Jurkat, Clone E6-1 (cell line): ENCODE data around the gene GDI2. TPM values are rescaled to one million over a fixed set of nuclear protein-coding genes. Genes with fewer than 3 reads are reported as not detected.
A peak's percentile ranks its signal among the peaks of the same experiment; 100 is the strongest.
"Not testable (repeated sequence)": the region's sequence is repeated elsewhere in the genome, so short reads cannot be mapped to it uniquely, and the experiment has no call there.

Source experiments
- DNase-seq: peaks from one replicate; pipeline ENCODE4 v3.0.0-alpha.2; 2011; ENCODE audit warnings: low read depth, low spot score
- H3K4me3 ChIP-seq: 2 replicates; pipeline ENCODE4 v1.5.1; 2011; ENCODE audit warnings: mild to moderate bottlenecking, low read length, control low read depth, moderate library complexity
- polyA plus RNA-seq: library from polyadenylated mRNA; unstranded; fragments of >200 nt; gene quantifications from one replicate; pipeline ENCODE4 v1.2.1, GENCODE V29; 2012; ENCODE audit warnings: missing spikeins; ENCODE audit not compliant: insufficient read length, insufficient read depth

GDI2 gene
- 261 TPM for polyA plus RNA-seq

DNA sequence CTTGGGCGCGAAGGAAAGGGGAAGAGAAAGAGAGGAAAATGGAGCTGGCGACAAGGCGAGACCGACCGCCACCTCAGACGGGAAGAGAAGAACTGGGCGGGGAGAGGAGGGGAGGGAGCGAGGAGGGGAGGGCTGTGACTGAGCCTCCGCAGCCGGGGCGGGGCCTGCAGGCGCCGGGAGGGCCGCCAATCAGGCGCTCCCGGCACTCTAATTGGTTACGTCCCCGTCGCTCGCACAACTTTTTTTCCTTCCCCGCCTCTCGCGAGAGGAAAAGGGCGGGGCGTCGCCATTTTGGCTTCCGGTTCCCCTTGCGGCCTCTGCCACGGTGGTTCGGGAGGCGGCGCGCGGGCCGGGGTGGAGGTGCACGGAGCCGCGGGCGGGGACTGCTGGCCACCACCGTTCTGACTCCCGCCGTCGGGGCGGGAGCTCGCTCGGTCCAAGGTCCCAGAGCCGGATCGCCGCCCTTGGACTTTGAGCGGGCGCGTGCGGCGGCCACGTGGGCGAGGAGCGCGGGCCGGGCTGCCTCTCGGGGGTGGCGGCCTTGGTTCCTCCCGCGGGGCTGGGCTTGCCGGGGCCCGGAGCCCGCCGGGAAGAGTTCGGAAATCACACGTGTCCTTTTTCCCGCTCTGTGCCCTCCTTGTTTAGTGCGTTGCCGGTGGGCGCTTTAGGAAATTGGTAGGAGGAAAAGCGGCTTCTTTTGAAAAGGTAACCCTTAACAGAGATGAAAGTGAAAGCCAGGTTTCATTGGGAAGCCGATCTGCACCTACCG, at the start of gene GDI2:
Gene GDI2 (minus strand): TSS at position 94 of the 769 bp plus-strand sequence. CDS start 176 bp downstream, outside the sequence.
- peak within 1 kb of the TSS; percentile 88 for H3K4me3 ChIP-seq
- DNase-seq: peak; percentile 94

DNA sequence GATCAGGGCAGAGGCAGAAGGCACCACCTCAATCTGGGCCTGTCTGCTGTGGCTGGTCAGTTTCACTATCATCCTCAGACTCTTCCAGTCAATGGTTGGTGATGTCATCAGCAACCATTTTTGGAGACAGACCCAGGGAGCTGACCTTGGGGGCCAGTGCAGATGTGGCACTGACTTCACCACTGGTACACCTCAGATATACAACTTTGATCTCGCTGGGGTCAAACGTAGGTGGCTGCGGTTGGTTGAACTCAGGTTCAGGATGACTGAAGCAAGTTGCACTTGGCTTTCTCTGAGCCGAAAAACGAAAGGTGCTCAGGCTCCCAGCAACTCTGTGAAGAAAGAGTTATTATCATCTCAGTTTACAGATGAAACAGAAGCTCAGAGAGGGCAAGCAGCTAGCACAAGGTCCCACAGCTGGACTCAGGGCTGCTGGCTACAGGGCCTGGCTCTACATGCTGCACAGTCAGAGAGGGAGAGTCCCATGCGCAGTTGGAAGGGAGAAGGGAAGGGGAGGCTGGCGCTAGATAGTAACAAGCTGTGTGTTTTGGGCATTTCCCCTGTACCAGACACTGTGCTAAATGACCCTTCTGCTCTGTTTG, 49.2 kb upstream of the GDI2 start:
- DNase-seq: no peak
- no peak overlapping the region for H3K4me3 ChIP-seq

DNA sequence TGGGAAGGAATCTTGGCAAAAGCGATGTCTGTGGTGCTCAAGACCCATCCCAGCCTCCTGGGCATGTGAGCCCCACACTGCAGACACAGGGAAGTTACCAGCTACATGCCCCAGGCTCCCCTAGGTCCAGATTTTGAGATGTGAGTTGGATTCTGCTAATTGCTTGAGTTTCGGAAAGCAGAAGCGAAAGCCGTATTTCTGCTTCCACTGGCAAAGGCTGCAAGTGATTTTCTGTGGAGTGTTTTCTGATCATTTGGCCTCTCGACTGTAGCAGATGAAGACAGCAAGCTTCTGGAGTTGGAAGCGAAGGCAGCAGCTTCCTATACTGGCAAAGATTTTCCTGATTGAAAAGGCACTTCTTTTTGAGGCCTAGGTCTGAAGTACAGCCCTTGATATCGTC, 46.8 kb upstream of the GDI2 start:
- DNase-seq: no peak
- H3K4me3 ChIP-seq: no peak overlapping the region

DNA sequence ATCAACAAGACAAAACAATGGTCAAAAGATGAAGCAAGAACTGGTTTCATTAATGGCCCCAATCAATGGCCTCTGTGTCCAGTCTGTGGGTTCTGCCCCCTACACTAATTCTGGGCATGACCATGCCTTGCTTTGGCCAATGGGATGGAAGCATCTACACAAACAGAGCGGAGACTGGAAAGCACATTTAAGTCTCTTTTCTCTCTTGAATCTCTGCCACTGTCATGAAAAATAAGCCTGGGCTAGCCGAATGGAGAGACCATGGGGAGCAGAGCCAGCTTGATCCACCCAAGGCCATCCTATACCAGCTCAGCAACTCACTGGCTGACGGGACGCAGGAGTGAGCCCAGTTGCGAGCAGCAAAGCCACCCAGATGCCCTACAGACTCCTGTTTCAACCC, 45.6 kb upstream of the GDI2 start:
- no peak overlapping the region for H3K4me3 ChIP-seq
- DNase-seq: no peak

DNA sequence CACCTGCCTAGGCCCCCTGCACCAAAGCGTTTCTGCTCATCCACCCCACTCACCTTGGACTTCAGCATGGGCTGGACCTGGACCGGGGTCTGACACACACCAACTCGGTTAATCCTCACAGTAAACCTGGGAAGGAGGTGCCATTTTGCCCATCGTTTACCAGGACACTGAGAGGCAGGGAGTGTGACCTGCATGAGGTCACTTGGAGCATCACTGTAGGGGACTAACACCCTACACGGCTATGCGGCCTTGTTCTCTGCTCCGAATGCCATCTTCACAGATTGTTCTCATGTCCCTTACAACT, 43.4 kb upstream of the GDI2 start:
- no peak overlapping the region for H3K4me3 ChIP-seq
- DNase-seq: no peak

DNA sequence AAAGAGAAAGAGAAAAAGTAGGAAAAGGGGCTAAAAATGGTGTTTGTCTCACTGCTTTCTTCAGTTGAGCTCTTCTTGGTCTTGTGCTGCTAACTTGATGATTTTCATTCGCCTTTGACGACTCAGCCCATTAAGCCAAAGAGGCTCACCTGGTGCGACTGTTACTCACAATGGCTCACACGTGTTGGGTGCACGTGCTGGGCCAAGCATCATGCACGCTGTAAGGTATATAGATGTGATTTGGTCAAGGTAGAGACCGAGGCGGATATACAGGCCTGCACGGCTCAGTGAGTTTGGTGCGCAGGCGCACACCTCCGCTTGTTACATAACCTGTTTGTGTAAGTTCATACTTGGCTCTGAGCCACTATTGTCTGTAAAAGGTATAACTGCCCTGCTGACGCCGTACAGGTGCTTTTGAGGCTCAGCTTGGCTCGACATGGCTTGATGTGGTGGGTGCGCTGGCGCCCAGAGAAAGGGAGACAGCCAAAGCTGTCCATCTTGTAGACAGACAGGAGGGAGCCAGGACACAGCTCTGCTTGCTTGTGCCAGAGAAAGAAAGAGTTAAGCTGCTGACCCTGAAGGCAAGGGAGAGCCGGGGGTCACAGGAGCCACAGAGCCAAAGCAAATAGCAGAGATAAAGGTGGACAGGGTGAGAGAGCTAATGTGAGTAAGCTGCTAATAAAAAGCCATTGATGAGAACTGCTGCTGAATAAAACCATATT, 42.9 kb upstream of the GDI2 start:
- no peak for DNase-seq
- no peak overlapping the region for H3K4me3 ChIP-seq

DNA sequence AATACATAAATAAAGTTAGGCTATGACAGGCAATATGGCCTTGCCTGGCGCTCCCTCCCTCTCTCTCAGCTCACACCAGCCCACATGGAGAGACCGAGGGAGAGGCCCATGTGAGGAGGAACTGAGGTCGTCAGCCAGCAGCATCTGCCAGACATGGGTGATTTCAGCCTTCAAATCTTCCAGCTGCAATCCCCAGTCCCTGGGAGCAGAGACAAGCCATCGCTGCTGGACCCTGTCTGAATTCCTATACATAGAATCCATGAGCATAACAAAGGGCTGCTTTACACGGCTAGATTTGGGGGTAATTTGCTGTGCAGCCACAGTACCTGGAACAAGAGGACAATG, 40.9 kb upstream of the GDI2 start:
- DNase-seq: no peak
- H3K4me3 ChIP-seq: no peak overlapping the region

DNA sequence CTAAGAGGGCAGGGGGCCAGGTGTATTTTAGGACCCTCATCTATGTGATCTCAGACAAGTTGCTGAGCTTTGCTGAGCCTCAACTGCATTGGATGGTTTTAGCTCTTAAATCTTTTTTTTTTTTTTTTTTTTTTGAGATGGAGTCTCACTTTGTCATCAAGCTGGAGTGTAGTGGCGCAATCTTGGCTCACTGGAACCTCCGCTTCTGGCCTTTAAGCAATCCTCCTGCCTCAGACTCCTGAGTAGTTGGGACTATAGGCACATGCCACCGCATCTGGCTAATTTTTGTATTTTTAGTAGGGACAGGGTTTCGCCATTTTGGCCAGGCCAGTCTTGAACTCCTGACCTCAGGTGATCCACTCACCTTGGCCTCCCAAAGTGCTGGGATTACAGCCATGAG, 33.4 kb upstream of the GDI2 start:
- H3K4me3 ChIP-seq, DNase-seq: not testable (repeated sequence)

DNA sequence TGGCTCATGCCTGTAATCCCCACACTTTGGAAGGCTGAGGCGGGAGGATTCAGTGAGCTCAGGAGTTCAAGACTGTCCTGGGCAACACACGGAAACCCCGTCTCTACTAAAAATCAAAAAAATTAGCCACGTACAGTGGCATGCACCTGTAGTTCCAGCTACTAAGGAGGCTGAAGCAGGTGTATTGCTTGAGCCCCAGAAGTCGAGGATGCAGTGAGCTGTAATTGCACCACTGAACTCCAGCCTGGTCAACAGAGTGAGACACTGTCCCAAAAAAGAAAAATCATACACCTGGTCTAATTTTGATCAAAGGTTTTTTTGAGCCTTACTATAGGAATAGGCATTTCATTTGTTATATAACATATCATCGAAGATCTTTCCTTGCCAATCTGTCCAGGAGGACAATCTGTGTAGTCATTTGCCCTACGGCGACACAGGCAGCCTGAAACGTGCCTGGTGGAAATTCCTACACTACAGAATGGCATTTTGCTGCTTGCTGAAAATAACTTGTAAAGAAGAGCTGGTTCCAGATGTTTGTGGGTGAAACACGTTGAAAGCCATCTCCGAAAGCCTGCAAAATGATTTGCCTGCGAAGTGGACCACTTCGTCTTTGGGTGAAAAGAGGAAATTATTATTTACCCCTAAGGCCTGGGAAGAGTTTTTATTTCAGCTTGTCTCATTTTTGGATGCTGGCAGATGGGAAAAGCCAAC, 31.3 kb upstream of the GDI2 start:
- DNase-seq: no peak
- no peak overlapping the region for H3K4me3 ChIP-seq

DNA sequence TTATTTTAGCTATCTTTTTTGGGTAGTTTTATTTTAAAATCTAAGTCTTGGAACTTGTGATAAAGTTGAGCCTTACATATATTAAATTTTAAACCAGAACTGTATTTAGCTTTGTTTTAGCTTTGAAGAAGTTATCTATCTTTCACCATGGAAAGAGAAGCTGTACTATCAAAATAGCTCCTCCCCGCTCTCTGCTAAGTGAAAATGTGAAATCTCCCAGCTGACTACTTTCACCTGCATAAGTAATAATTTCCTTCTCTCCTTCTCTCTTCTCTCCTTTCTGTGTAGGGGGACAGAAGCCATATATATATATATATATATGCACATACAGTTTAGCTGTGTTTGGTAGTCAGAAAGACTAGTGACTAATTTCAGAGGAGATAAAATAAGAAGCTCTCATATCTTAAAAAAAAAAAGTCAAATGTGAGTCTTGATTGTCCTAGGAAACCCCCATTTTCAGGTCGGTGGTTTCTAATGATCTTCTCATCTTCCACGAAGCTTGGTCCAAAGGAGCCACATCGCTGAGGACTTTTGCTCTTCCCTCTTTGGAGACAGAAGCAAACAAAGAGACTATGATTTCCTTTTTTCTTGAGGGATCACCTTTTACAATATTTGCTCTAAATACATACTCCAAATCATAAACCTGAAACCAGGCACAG, 30.6 kb upstream of the GDI2 start:
- no peak for DNase-seq
- no peak overlapping the region for H3K4me3 ChIP-seq

DNA sequence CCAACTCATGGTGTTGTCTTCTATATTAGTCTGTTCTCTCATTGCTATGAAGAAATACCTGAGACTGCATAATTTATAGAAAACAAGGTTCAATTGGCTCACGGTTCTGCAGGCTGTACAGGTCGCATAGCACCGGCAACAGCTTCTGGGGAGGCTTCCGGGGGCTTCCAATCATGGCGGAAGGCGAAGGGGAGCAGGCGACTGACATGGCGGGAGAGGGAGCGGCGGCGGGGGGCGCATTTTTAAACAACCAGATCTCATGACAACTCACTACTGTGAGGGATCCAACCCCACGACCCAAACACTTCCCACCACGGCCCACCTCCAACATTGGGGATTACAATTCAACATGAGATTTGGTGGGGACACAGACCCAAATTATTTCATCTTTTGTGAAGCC, 28.7 kb upstream of the GDI2 start:
- H3K4me3 ChIP-seq: no peak overlapping the region
- DNase-seq: no peak

DNA sequence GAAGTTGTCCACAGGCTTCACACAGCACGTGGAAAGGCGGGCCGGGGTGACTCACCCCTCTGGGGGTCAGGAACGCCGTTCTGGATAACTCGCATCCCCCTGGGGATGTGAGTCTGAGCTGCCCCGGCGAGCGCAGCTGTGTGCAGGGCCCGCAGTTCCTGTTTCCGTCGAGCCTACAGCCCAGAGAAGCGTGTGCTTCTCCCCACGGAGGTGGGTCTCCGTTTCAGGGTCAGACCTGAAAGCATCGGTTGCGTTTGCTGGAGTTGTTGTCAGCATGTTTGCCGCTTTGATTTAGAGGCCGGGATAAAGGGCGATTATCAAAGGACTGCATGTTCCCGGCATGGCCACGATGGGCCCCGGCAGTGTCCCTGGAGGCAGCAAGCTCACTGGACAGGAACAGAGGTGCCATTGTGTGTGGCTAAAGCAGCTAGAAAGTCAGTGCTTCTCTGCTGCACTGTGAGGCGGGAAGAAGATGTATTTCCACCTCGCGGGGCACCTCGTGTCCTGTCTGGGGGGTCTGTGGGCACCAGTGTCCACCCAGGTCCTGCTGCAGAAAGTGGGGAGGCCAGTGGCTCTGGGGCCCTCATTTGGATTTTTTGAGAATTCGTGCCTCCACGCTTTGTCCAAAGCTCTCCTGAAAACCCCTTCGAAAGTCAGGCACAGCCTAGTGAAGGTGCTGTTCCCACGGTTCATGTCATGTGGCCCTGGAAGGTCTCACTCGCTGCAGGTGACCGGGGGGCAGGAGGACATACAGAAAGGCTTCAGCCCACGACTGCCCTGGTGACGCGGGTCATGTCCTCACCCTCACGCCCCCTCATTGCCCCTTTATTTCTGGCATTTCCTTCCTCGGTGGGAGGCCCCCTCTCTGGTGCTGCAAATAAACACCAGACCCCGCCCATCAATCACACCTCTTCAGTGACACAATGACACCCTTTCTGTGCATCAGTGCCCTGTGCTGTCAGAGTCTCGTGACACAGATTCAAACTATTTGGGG, 27.4 kb upstream of the GDI2 start:
- H3K4me3 ChIP-seq: no peak overlapping the region
- DNase-seq: no peak

DNA sequence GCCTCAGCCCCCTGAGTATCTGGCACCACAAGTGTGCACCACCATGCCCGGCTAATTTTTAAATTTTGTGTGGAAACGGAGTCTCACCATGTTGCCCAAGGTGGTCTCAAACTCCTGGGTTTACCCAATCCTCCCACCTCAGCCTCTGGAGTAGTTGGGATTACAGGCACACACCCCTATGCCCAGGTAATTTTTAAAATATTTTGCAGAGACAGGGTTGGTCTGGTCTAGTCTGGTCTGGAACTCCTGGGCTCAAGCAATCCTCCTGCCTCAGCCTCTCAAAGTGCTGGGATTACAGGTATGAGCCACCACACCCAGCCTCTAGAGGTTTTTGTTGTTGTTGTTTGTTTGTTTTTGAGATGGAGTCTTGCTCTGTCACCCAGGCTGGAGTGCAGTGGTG, 22.9 kb upstream of the GDI2 start:
- H3K4me3 ChIP-seq, DNase-seq: not testable (repeated sequence)

DNA sequence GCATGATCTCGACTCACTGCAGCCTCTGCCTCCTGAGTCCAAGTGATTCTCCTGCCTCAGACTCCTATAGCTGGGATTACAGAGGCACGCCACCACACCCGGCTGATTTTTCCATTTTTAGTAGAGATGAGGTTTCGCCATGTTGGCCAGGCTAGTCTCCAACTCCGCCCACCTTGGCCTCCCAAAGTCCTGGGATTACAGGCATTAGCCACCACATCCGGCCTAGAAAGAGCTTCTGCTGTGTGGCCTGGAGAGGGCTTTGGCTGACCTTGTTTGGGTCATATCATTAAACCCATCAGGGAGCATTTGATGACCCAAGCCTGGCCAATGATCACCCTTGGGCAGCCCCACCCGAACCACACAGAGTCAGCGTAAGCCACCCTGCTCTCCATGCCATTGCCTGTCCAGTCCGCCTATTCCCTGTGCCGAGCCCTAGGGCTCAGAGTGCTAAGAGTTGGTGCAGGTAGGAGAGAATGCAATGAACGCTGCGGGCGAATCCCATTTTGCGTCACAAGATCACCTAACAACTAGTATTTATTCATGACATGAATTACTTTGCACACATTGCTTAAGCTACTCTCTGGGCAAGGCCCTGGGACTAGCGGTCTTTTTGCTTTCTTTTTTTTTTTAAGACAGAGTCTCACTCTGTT, 22.3 kb upstream of the GDI2 start:
- no peak for DNase-seq

DNA sequence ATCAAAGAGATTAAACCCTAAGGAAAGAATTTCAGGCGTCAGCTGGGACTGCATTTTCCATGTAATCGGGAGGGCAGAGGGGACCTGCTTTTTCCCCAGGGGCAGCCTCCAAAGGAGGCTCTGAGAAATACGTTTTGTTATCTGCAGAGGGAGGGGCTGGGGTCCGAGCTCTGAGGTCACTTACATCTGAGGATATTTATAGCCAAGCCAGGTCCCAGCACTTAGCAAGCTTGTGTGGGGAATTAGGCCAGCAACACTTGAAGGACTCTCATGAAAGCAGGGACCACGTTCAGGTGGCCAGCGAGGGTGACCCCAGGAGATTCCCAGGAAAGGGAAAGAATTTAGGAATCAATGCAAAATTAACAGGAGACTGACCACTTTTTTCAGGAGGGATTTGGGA, 20.6 kb upstream of the GDI2 start:
- H3K4me3 ChIP-seq: no peak overlapping the region
- DNase-seq: no peak

More for the DNA sequence above, 22.3 kb upstream of the GDI2 start:
- H3K4me3 ChIP-seq: no peak overlapping the region

DNA sequence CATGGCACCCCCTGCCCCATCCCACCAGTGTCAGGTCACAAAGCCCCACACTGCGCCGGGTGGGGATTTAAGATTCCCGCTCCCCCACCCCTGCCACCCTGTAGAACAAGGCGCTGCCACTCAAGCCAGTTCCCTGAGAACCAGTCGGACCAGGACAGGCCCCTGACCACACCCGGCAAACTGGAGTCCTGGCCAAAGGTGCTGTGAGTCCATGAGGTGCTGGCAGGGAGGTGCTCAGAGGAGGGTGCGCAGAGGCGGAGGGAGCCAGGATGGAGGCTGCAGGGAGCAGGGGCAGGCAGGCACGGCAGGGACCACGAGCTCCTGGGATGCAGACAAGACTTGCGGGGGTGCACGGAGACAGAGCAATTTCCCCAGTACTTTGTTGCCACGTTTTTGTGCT, 19.7 kb upstream of the GDI2 start:
- no peak overlapping the region for H3K4me3 ChIP-seq
- DNase-seq: no peak

DNA sequence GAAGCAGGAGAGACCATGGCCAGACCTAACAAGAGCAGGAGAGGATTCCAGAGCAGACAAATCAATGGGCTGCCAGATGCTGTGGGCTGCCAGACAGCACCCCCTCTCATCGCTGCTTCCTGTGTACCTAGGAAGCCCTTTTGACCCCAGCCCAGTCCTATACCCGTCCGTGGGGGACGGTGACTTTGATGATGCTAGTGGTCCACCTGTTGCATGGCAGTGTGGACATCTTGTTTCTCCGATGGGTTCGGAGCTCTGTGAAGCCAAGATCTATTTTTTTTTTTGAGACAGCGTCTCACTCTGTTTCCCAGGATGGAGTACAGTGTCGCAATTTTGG, 18.2 kb upstream of the GDI2 start:
- DNase-seq: no peak
- H3K4me3 ChIP-seq: no peak overlapping the region
